ENCODE measurements around the gene HOXA11.

DNA sequence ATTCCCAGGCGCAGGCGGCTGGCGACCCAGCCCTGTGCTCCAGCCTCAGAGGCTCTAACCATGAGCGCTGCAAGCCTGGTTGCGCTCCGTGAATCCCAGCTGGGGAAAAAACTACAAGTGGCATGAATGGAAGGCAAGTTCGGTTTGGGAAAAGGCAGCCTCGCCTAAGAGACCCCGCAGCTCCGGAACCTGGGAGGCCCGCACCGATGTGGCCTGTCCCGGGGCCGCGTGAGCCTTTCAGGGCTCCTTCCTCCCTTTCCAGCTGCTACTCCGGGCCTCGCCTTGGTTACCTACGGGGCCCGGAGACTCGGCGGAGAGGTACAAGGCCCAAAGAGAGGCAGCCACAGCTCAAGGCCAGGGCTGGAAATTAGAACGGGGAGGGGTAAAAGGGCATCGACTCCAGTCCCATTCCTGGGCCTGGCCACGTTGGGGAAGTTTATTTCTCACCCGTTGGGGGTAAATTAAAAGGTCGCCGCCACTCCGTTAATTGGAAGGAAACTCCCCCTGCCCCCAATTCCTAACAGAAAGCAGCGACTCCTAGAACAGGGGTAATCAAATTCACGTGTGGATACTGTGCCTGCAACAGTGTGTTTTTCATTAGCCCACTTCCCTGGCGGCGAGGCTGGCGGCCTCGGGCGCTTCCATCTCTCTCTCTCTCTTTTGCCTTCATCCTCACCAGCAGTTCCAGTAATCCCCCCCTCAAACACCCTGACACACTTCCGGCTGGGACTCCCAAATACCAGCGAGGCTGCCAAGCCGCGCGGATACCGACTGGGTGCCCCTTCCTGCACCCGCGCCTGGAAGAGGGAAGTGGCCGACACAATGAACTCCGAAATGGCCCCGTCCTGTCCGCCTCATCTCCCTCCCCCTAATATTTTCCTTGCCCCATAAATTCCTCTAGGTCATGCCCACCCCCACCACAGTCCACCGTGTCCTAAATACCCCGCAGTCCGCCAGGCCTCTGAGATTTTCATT is 18.2 kb downstream of the HOXA11 start:
- TF ChIP-seq, protein P1, sequence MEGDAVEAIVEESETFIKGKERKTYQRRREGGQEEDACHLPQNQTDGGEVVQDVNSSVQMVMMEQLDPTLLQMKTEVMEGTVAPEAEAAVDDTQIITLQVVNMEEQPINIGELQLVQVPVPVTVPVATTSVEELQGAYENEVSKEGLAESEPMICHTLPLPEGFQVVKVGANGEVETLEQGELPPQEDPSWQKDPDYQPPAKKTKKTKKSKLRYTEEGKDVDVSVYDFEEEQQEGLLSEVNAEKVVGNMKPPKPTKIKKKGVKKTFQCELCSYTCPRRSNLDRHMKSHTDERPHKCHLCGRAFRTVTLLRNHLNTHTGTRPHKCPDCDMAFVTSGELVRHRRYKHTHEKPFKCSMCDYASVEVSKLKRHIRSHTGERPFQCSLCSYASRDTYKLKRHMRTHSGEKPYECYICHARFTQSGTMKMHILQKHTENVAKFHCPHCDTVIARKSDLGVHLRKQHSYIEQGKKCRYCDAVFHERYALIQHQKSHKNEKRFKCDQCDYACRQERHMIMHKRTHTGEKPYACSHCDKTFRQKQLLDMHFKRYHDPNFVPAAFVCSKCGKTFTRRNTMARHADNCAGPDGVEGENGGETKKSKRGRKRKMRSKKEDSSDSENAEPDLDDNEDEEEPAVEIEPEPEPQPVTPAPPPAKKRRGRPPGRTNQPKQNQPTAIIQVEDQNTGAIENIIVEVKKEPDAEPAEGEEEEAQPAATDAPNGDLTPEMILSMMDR (IDR thresholded peaks at IDR 0.05) = no peak
- no peak for TF ChIP-seq ZFX (IDR thresholded peaks at IDR 0.05; ENCODE audit: borderline replicate concordance)
